NCI-H187 (cell line): ENCODE results near the gene DPCD.

Experiments
- DNase-seq, 2 experiments: peaks; one replicate each; lab custom pipeline; 2025; lab: John Stamatoyannopoulos, UW

The DPCD gene

DNA sequence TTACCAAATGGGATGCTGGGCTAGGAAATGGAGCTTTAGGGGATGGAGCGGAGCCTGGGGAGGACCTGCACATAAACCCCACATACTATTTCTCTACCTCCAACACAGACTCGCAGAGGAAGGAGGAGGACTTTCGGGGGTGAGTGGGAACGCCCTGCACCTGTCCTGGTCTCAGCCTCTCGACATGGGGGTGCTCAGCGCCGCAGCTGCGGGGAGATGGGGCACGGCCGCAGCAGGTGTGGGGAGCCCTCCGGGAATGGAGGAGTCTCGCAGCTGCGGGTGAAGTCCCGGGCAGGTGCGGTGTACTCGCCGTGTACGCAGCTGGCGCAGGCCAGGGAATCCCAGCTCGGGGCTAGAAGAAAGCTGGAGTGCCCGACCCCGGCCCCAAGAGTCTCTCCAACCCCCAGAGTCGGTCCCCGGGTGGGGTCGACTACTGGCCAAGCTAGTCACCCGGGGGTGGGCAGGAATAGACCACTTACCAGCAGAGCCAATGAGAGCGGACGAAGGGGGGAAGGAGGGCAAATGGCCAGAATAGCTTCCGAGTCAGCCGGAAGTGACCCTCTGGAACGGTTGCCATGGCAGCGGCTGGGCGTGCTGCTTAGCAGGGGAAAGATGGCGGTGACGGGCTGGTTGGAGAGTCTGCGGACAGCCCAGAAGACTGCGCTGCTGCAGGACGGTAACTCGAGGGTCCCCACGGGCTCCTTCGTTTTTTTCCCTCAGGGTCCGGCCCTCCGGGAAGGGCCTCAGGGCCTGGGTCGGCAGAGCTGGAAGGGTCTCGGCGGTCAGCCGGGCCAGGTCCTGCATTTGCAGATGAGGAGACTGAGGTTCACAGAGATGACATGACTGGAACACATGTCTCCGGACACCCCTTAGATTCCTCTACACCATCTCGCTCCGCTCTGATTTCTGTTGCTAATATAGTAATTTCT lies at the start of gene DPCD, which contains the start of gene POLL:
Gene DPCD, plus strand, starts transcription at position 597 of the 929 bp plus-strand sequence. Its CDS starts 16 bp downstream, at position 613.
Gene POLL, minus strand, starts transcription at position 533 of the 929 bp plus-strand sequence. CDS start 897 bp downstream, outside the sequence.
- DNase-seq, result peak; percentile 50 to 63

DNA sequence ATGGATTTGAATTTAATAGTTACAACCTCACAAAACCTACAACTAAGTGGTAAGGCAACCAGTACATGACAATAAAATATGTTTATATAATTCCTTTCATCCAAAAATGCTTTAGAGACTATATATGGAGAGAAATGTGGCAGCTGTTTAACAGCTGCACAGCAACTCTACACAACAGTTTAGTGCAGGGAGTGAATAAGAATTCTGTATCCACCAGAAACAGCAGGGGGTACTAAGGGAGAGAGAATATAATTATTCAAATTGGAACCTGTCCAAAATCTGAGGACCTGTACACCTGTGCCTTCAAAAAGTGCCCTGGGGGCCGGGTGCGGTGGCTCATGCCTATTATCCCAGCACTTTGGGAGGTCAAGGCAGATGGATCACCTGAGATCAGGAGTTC lies 49.7 kb upstream of the DPCD start:
- DNase-seq, result no peak

DNA sequence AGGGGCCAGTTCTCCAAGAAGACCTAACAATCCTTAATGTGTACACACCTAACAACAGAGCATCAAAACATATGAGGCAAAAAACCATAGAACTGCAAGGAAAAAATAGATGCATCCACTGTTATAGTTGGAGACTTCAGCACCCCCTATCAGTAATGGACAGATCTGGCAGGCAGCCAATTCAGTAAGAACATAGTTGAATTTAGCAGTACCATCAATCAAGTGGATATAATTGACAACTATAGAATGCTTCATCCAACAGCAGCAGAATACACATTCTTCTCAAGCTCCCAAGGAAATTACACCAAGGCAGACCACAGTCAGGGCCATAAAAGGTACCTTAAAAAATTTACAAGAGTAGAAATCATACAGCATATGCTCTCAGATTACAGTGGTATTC lies 42.2 kb upstream of the DPCD start:
- DNase-seq, result no peak

DNA sequence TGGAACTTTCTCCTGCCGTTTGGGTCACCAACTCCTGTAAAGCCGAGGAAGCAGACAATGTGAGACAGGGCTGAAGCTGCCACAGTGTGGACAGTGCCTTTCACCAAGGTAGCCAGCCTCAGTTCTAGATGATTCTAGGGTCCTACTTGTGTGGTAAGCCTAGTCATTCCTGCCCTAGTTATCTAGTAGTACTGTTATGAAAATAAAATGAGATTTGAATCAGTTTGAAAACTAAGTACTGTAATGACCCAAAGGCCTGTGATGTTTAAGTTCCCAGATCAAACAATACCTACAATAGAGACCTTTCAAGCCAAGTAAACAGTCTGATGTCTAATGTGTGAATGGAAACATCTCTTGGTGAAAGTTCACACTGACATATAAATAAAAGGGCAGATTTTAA lies 37.2 kb upstream of the DPCD start:
- no peak for DNase-seq

DNA sequence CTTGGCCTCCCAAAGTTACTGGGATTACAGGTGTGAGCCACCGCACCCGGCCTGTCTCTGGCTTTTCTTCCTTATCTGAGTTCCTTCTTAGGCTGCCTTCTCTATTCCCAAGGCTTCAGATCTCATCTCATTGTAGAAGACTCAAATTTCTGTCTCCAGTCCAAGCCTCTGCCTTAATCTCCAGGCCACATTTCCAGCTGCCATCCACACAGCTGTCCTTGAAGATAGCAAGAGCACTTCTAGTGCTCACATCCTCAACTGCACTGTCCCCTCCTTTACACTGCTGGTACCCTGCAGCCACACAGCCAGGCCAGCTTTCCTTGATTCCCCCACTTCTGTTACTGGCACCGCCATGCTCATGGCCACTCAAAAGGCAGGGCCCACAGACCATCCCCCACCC lies 35.7 kb upstream of the DPCD start:
- DNase-seq, result no peak

DNA sequence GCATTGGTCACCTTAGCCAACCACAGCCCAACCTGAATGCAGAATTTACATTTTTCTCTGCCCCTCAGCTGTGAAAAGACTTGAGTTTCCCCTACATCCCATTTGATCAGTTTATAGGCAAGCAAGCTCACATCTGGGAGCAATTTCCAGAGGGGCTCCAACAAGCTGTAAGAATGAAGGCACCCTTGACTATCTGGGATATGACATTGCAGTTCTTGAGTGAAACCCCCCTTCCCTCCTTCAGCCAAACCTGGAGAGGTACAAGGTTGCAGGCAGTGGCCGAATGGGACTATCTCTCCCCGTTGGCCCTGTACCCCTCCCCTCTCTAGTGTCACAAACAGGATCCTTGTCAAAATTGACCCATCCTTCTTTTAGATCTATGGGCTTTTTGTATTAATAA lies 30.6 kb upstream of the DPCD start:
- DNase-seq, result no peak

DNA sequence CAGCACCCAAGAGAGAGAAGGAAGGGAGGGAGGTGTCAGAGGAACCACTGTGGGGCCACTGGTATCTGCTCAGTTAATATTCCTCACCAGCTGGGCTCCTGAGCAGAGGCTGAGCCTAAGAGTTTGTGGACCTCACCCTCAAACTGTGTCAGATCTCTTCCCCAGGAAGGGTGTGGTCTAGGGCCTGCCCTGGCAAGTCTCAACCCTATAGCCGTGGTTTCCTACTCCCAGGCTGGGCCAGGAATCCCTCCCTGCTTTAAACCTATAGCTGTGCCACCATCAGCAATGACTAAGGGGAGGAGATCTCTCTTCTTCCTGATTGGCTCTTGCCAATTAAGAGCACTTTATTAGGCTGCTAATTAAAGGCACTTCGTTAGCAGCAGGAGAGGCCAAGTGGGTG lies 29.9 kb upstream of the DPCD start:
- no peak for DNase-seq

DNA sequence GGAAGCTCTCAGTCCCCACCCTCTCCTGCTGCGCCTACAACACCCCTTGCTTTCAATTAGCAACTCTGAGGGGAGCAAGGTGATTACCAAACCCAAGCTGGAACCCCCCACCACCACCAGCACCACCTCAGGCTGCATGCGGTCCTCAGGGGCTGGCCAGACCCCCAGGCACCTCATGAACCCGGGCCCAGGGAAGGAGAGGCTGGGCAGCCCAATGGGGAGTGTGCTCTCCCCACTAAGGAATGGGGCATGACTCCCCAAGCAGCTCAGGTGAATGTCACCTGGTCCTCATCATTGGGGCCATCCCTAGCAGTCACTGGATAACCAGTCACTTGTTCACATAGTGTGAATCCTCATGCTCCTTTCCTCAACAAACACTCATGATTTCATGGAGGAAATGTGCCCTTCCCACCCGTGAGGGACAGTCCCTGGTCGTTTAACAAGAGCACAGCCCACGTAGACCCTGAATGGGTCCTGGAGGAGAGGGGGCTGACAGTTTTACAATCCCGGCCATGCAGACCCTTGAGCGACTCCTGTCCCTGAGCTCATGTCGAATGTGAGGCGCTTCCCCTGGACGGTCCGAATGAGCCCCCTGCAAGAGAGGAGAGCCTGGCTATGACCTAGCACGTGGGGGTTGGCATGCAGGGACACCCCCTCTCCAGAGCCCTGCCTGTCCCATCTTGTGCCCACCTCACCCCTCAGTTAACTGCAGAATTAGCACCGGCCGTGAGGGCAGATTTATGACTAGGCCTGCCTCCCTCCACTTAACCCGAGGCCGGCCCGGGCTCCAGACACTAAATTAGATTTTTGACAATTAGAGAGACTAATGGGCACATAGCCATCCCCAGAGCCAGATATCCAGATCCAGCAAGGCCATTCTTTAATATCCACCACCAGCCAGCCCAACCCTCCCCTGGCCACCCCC lies 29.2 kb upstream of the DPCD start:
- DNase-seq, result no peak

DNA sequence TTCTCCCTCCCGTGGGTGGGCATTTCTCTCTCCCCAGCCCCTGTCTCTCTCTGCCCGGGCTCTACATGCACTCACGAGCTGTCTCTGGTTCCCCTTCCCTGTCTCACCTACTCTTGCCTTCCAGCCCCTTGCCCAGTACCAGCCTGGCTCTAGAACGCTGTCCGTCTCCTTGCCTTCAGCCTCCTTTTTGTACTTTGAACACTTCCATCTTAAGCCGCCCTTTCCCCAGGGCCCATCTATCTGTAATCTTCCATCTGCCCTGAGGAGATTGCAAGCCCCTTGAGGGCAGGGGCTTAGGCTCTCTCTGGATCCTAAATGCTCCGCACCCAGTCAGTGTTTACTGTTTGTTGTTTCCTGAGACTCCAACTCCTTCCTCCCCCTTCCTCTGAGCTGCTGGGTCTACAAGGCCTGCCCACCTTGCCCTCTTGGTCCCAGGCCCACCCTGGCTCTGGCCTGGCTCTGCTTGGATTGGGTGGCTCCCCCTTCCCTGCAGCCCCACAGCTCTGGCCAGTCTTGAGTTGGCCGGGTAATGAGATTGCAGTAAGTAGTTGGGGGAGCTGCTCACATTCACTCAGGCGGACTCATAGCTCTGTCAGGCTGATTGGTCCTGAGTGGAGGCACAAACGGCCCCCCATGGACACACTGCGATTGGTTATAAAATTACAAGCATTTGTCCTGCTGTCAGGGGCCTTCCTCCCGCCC lies 28.4 kb upstream of the DPCD start:
- no peak for DNase-seq

DNA sequence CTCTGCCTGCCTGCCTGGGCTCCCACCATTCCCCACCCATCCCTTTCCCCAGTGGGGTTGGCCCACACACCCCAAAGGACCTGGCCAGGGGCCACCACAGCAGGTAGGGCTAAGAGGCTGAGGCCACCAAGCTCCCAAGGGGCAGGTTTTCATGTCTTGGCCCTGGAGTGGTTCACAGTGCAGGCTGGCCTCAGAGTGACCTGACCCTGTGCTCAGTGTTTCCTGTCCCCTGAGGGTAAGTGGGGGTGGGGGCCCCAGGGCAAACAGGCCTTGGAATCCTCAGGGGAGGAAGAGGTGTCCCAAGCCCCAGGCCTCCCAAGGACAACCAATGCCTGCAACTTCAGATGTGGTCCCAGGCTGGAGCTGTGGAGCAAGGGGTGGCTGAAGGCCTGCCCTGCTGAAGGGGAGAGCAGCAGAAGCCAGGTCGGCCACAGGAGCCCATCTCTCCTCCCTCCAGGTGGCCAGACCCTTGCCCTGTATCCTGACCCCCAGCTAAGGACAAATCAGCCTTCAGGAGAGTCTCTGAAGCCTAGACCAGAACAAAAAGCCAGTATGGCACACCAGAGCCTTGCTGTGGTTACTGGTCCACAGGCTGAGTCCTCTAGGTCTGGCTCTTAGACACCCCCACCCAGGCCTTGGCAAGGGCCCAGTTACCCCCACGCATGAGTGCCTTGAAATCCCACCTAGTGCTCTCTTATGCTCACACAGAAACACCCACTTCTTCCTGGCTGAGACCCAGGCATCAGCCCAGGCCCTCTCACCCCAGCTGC lies 27.6 kb upstream of the DPCD start:
- DNase-seq, result no peak

DNA sequence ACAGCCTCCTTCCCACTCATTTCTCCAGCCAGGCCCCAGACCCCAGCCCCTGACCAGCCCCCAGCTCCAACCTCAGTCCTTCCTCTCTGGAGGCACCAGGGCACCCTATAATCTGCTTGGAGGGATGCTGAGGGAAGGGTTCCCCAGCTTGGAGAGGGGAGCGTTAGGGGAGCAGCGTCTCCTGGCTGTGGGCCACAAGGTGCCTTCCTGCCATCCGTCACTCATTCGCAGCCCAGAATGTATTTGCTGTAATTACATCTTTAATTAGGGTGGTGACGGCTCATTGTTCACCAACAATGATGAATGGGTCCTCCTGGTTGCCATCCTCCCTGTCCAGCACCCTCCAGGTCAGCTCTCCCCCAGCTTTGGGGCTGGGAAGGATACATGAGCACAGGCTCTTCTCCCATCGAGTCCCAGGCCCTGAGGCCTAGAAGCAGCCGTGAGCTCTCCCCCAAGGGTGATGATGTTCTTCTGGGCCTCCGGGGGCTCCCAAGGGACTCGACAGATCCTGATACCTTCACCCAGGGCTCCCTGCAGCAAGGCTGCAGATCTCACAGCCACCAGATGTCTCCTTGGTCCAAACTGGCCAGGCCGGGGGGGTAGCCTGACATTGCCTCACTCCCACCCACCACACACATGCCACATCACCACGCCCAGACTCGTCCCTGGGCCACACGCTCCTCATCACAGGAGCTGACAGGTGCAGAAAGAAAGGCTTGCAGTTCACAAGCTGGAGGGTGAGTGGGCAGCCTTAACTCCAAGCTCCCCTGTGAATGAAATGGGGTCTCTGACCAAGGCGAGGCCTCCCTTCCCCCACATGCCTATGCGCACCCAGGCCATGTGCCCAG lies 26.8 kb upstream of the DPCD start:
- no peak for DNase-seq

DNA sequence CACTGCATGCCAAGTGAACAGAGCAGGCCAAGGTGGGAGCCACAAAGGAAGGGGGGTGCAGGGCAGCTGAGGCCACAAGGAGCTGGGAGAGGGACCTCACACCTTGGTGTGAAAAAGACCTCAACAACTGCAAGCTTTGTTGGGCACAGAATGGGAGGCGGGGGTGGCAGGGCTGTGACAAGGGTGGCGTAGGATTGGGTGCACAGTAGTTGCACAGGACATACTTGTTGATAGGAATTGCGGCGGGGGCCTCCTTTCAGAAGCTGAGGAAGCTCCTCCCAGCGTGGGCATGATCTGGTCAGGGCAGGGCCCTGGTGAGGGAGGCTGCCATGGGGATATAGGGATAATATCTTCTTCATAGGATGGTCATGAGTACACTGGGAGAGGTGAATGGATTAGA lies 25.9 kb upstream of the DPCD start:
- no peak for DNase-seq

DNA sequence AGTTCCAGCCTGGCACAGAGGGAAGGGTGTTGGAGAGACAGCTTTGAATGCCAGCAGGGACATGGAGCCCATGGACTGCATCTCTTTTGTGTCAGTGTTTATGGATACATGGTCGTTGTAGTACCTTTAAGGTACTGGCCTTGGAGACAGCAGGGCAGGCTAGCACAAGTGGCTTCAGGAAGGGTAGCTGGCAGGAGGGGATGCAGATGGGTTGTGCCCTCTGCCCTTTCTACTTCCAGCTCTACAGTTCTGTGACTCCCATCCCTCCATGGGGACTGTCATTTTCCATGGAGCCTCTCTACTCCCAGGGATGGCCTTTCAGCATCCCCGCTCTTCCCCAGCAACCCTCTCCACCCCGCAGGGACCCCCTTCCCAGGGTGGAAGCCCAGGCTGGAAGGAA lies 25.1 kb upstream of the DPCD start:
- DNase-seq, result no peak

DNA sequence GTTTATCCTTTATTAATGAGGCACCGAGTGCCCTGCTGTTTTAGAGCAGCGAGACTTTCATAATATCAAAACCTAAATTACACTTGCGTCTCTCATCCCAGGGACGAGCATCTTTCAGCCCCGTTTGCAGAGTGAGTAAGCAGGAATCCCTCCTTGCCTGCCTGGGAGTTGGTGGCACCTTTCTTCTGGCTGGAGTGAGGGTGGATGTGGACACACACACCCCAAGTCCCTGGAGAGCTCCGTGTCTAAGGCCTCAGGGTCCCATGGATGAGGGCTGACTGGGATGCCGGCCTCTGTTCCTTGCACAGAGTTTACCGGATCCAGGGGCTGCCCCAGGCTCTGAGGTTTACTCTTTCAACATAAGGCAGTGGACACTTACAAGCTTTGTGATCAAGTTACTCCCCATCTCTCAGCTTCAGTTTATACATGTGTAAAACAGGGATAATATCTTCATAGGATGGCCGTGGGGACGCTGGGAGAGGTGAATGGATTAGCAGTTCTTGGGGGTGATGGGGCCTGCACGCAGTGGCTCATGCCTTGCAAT lies 24.6 kb upstream of the DPCD start:
- DNase-seq, result no peak

DNA sequence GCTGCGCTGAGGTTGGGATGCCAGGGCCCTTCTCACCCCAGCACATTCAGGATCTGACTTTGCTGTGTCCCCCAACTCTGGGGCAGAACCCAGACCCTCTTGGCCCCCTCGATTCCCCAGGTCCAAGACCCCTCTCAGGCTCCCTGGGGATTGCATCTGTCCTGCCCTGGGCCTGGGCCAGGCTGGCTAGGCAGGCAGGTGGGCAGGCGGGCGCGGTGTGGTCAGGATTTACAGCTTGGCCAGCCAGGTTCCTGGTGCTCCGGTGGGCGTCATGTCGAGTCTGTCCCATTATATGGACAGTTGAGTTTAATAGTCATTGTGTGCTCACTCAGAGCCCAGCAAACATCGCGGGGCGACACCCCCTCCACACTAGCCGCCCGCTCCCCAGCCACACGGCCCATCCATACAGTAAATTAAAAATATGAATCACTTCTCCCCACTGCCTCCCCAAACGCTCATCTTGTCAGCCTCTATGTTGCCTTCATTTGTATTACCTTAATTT lies 23.6 kb upstream of the DPCD start:
- no peak for DNase-seq

DNA sequence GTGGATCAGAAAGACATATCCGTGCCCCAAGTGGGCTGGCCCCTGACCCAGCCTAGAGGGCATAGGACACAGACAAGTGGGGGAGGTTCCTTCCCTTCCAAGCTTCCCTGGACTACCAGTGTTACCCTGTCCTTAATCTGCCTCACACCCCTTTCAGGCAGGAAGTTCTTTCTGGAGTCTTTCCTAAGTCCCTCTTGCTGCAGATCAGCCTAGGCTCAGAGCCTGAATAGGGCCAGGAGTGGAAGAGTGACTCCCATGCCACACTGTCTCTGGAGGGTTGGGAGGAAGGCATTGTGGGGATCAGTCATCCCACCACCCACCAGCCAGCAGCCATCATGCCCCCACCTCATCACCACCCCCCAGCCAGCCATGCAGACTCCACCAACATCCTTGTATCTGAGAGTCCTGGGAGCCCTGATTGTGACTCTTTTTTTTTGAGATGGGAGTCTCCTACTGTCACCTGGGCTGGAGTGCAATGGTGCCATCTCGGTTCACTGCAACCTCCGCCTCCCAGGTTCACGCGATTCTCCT lies 22.7 kb upstream of the DPCD start:
- no peak for DNase-seq

DNA sequence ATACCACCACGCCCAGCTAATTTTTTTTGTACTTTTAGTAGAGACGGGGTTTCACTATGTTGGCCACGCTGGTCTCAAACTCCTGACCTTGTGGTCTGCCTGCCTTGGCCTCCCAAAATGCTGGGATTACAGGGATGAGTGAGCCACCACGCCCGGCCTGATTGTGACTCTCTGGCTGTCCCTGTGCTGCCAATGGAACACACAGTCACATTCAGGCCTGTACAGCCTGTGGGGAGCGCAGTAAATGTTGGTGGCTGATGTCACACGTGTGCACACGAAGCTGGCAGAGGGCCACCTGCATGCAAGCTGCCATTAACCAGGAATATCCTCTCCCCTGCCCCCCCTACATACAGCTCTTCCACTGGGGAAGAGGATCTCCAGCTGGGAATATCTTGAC lies 22.2 kb upstream of the DPCD start:
- peak in 1 of 2 experiments; percentile 39 for DNase-seq

DNA sequence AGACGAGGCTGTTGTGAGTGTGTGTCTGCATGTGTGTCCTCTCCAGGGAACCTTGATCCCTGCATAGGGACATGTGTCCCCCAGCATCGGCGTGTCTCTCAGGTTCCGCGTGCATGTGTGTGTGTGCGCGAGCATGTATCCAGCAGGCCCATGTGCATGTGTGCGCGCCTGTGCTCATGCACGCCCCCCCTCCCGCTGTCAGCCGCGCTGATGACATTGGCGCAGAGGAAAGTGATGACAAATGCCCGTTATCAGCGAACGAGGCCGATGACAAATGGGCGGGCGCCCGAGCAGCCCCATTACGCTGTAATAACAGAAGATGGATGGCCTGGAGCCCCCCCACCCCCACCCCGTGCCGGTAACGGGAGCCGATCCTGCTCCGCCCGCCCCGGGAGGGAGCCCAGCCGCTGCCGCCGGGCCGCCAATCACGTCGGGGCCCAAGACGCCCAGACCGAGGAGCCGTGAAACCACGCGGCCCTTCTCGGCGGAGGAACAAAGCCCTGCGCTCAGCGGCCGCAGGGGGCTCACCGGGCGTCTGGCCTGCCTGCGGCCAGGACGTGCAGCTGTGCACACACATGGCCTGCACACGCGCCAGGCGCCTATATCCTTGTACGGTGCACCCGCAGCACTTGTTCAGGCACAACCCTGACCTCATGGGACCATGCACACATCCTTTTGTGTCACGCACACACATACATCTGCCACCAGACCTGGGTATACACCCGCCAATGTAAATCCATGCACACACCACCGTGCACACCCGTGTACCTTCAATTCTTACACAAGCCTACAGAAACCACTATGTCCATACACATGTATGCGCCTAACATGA lies 21.6 kb upstream of the DPCD start:
- peak; percentile 36 to 39 for DNase-seq
